PC-3 (cell line): ENCODE measurements around the gene SLCO3A1. TPM values are rescaled to one million over a fixed set of nuclear protein-coding genes. Genes with fewer than 3 reads are reported as not detected.
"Not testable (repeated sequence)": the region's sequence is repeated elsewhere in the genome, so short reads cannot be mapped to it uniquely, and the experiment has no call there.

ENCODE experiments used
- ATAC-seq: fragments of 200-7000 bp; cut with Tn5 transposase; 2 replicates; pipeline ENCODE4 v1.9.1; 2020; ENCODE audit warnings: mild to moderate bottlenecking, moderate library complexity
- BruUV-seq: library from RNA; stranded (reverse); fragments of 400-500 nt; replicated peaks from 2 replicates; lab custom pipeline; 2021; lab: Mats Ljungman, UMichigan
- CTCF ChIA-PET: fragments of 300-600 bp; sonication (Branson Sonifier 250); formaldehyde crosslinking; loops from one replicate; lab custom pipeline; 2022; ENCODE audit warnings: antibody characterized with exemption; lab: Charles Lee
- POLR2A ChIA-PET: fragments of 300-600 bp; sonication (Branson Sonifier 250); formaldehyde crosslinking; loops from one replicate; lab custom pipeline; 2022; ENCODE audit warnings: antibody characterized with exemption; ENCODE audit not compliant: unreplicated experiment; lab: Charles Lee
- DNase-seq: peaks from one replicate; pipeline ENCODE4 v3.0.0-alpha.2; 2015
- H2AFZ ChIP-seq: fragments of 300-600 bp; sonication (generic); 2 replicates; pipeline ENCODE4 v1.6.0; 2016; ENCODE audit warnings: antibody characterized with exemption, low read length
- H3F3A ChIP-seq: fragments of 300-600 bp; sonication (generic); one replicate; pipeline ENCODE4 v1.6.0; 2017; ENCODE audit warnings: antibody characterized with exemption, low read length, control low read depth, mild to moderate bottlenecking; ENCODE audit not compliant: unreplicated experiment
- H3K27ac ChIP-seq: fragments of 300-600 bp; sonication (generic); 2 replicates; pipeline ENCODE4 v1.5.1; 2016; ENCODE audit warnings: mild to moderate bottlenecking, low read length
- H3K27me3 ChIP-seq: fragments of 300-600 bp; sonication (generic); 2 replicates; pipeline ENCODE4 v1.6.1; 2016; ENCODE audit warnings: low read length, mixed read lengths
- H3K36me3 ChIP-seq: fragments of 300-600 bp; sonication (generic); 2 replicates; pipeline ENCODE4 v1.6.1; 2016; ENCODE audit warnings: low read depth, mixed run types, low read length, mixed read lengths
- H3K4me1 ChIP-seq: fragments of 300-600 bp; sonication (generic); 2 replicates; pipeline ENCODE4 v1.5.1; 2016; ENCODE audit warnings: low read length; ENCODE audit not compliant: insufficient read depth
- H3K4me2 ChIP-seq: fragments of 300-600 bp; sonication (generic); 2 replicates; pipeline ENCODE4 v1.6.0; 2016; ENCODE audit warnings: low read length
- H3K4me3 ChIP-seq: fragments of 300-600 bp; sonication (generic); 2 replicates; pipeline ENCODE4 v1.5.1; 2016; ENCODE audit warnings: mild to moderate bottlenecking, low read length, mixed read lengths
- H3K79me2 ChIP-seq: fragments of 300-600 bp; sonication (generic); 2 replicates; pipeline ENCODE4 v1.6.1; 2017; ENCODE audit warnings: low read length, mixed read lengths
- H3K9ac ChIP-seq: fragments of 300-600 bp; sonication (generic); 2 replicates; pipeline ENCODE4 v1.6.0; 2016; ENCODE audit warnings: mild to moderate bottlenecking, low read length
- H3K9me2 ChIP-seq: fragments of 300-600 bp; sonication (generic); replicated peaks from 2 replicates; pipeline ENCODE4 v1.6.1; 2016; ENCODE audit warnings: mixed run types, low read length, mixed read lengths
- H3K9me3 ChIP-seq: fragments of 300-600 bp; sonication (generic); 2 replicates; pipeline ENCODE4 v1.6.1; 2016; ENCODE audit warnings: low read length, mixed read lengths
- H4K20me1 ChIP-seq: fragments of 300-600 bp; sonication (generic); 2 replicates; pipeline ENCODE4 v1.6.1; 2016; ENCODE audit warnings: low read length, mixed read lengths
- EZH2 ChIP-seq: fragments of 300-600 bp; sonication (generic); IDR thresholded peaks from one replicate; pipeline ENCODE4 v1.6.1; 2017; ENCODE audit warnings: antibody characterized with exemption, mild to moderate bottlenecking, low read length; ENCODE audit not compliant: unreplicated experiment
- EZH2phosphoT487 ChIP-seq: fragments of 300-600 bp; sonication (generic); IDR thresholded peaks from 2 replicates; pipeline ENCODE4 v1.6.1; 2018; ENCODE audit warnings: mild to moderate bottlenecking, antibody characterized with exemption, low read length, borderline replicate concordance
- intact Hi-C: fragments of 100-400 bp; cut with micrococcal nuclease; formaldehyde crosslinking; loops from 2 replicates; pipeline ENCODE4 v1.9.0; 2023
- total RNA-seq: library from RNA; depleted of rRNA; stranded (reverse); fragments of >200 nt; gene quantifications from 2 replicates; pipeline ENCODE4 v1.2.3, GENCODE V29; 2014
- TF ChIP-seq, protein P1 (sequence below): fragments of 300-600 bp; sonication (generic); conservative IDR thresholded peaks from 2 replicates; pipeline ENCODE4 v1.5.1; 2017; ENCODE audit warnings: antibody characterized with exemption, low read depth, mild to moderate bottlenecking, low read length

Gene SLCO3A1
- total RNA-seq, 1 experiment from 2014 or later, result 0.07 TPM

DNA sequence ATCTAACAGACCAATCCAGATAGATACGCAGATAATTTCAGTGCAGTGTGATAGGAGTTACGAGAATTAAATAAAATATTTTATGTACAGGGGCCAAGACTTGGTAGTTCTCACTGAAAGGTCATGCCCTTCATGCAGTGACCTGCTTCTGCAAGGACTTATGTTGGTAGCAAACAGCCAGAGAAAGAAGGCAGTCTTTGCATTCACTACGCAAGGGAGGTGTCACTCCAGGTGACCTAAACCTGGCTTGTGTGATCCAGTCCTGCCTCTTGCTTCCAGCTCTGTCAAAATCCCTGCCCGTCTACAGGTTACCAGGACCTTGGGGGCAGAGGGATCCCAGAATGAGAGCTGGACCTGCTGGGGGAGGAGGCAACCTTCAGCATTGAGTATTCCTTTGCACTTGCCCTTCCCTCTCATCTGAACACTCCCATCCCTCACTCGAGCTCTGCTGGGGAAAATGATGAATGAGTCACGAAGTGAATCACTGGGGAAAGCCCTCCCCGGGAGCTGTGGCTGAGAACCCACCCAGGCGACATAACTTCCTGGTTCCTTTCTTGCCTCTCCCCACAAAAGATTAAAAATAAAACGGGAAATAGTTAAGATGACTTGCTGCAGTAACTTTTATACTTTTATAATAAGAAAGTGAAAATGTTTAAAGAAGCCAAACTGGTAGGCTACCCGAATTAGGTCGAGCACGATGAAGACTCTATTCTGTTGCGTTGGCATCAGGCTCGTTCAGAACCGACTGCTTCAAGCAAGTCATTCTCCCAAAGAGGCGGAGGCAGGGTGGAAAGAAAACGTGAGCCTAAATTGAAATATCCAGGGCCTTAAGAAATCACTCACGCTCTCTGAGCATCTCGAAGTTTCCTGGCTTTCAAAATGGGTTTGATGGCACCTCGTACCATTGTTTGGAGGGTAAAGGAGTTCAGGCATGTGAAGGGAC is 216.1 kb downstream of the SLCO3A1 start:
- ChIA-PET POLR2A (no interaction called here), CTCF (no interaction called here)
- no peaks in the 10 kb centered on the region for H3K9me2 ChIP-seq
- H3K36me3 ChIP-seq, result no peaks in the 10 kb centered on the region
- intact Hi-C loops, result no loop called here
- H2AFZ ChIP-seq, result peak overlapping the region; percentile 22; the same call in 1 of the 2 replicates
- no peak overlapping the region for H3K9ac ChIP-seq
- no peaks in the 10 kb centered on the region for H3K9me3 ChIP-seq
- no peaks in the 10 kb centered on the region for H3K79me2 ChIP-seq
- no peaks in the 10 kb centered on the region for H3F3A ChIP-seq
- BruUV-seq, result no TSS peak
- no peaks in the 10 kb centered on the region for H3K4me1 ChIP-seq
- TF ChIP-seq, protein P1, sequence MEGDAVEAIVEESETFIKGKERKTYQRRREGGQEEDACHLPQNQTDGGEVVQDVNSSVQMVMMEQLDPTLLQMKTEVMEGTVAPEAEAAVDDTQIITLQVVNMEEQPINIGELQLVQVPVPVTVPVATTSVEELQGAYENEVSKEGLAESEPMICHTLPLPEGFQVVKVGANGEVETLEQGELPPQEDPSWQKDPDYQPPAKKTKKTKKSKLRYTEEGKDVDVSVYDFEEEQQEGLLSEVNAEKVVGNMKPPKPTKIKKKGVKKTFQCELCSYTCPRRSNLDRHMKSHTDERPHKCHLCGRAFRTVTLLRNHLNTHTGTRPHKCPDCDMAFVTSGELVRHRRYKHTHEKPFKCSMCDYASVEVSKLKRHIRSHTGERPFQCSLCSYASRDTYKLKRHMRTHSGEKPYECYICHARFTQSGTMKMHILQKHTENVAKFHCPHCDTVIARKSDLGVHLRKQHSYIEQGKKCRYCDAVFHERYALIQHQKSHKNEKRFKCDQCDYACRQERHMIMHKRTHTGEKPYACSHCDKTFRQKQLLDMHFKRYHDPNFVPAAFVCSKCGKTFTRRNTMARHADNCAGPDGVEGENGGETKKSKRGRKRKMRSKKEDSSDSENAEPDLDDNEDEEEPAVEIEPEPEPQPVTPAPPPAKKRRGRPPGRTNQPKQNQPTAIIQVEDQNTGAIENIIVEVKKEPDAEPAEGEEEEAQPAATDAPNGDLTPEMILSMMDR, result no peak
- TF ChIP-seq EZH2 (no peak), EZH2phosphoT487 (no peak)
- peaks cover 31% of the 10 kb centered on the region for H3K27me3 ChIP-seq
- H3K27ac ChIP-seq, result no peak overlapping the region
- no peaks in the 10 kb centered on the region for H4K20me1 ChIP-seq
- DNase-seq (peak; percentile 74), ATAC-seq (peak; percentile 50)
- 0 out of 2 replicates have a peak overlapping the region, but pooled peaks have one; percentile 24 for H3K4me3 ChIP-seq
- peak overlapping the region; percentile 54 for H3K4me2 ChIP-seq

DNA sequence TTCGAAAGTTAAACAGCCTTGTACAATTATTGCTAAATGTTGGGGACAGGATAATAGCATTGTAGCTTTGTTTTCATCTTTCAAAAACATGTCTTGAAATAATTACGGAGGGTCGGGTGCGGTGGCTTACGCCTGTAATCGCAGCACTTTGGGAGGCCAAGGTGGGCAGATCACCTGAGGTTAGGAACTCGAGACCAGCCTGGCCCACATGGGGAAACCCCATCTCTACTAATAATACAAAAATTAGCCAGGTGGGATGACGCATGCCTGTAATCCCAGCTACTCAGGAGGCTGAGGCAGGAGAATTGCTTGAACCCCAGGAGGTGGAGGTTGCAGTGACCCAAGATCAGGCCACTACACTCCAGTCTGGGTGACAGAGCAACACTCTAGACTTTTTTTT is 216.7 kb downstream of the SLCO3A1 start:
- H3K9me3 ChIP-seq, H3K79me2 ChIP-seq, H3F3A ChIP-seq, H3K36me3 ChIP-seq, H3K4me1 ChIP-seq, BruUV-seq, CTCF ChIA-PET, H4K20me1 ChIP-seq, H3K4me3 ChIP-seq, ATAC-seq, H3K9ac ChIP-seq, DNase-seq, intact Hi-C loops, H3K27ac ChIP-seq, H3K9me2 ChIP-seq, POLR2A ChIA-PET: not testable (repeated sequence)
- Histone ChIP-seq H2AFZ (0 out of 2 replicates have a peak overlapping the region, but pooled peaks have one; percentile 22), H3K27me3 (peaks cover 37% of the 10 kb centered on the region), H3K4me2 (peak overlapping the region; percentile 54)

DNA sequence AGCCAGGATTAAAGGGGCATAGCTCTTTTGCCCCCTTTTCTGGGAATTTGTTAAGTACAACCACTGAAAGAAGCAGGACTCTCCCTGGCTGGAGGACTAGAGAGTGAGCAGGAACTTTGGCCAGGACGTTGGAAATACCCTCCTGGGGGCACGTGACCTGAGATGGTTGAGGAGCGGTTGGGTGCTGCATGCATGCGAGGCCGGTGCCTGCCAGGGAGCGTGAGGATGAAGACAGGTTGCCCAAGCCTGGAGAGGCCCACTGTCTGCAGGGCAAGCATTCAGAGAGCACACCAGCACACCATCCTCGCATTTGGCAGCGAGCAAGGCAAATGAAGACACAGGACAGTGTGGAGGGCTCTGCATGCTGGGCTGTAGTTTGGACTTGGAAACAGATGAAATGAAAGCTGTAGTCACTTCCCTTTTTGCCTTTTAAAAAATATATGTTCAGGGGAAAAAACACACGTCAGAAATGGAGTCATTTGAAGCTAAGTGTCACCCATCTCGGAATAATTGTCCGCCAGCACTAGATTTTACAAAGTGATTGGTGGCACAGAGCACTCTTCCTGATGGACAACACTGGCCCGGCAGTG is 217.6 kb downstream of the SLCO3A1 start:
- no peaks in the 10 kb centered on the region for H3K36me3 ChIP-seq
- ChIA-PET CTCF (no interaction called here), POLR2A (no interaction called here)
- ATAC-seq (no peak), DNase-seq (no peak)
- H3K4me3 ChIP-seq, result no peak overlapping the region
- intact Hi-C loops, result no loop called here
- H3K9ac ChIP-seq, result no peak overlapping the region
- H4K20me1 ChIP-seq, result no peaks in the 10 kb centered on the region
- no peak overlapping the region for H2AFZ ChIP-seq
- no TSS peak for BruUV-seq
- H3F3A ChIP-seq, result no peaks in the 10 kb centered on the region
- TF ChIP-seq, protein P1, result no peak
- TF ChIP-seq EZH2phosphoT487 (no peak), EZH2 (no peak)
- H3K9me3 ChIP-seq, result no peaks in the 10 kb centered on the region
- no peaks in the 10 kb centered on the region for H3K79me2 ChIP-seq
- H3K4me1 ChIP-seq, result no peaks in the 10 kb centered on the region
- no peaks in the 10 kb centered on the region for H3K9me2 ChIP-seq
- no peak overlapping the region for H3K27ac ChIP-seq
- H3K4me2 ChIP-seq, result no peak overlapping the region
- peaks cover 39% of the 10 kb centered on the region for H3K27me3 ChIP-seq
